H1 (cell line): ENCODE results near the gene ZDHHC11. TPM values are rescaled to one million over a fixed set of nuclear protein-coding genes. Genes with fewer than 3 reads are reported as not detected.

Experiments
- CTCF ChIA-PET: fragments of 300-600 bp; sonication (Branson Sonifier 250); formaldehyde crosslinking; loops from one replicate; lab custom pipeline; 2021; ENCODE audit not compliant: partially characterized antibody; lab: Charles Lee
- POLR2A ChIA-PET: fragments of 300-600 bp; sonication (Branson Sonifier 250); formaldehyde crosslinking; loops from one replicate; lab custom pipeline; 2021; ENCODE audit warnings: inconsistent platforms; ENCODE audit not compliant: partially characterized antibody; lab: Charles Lee
- DNase-seq, 2 experiments: peaks; one replicate each; pipeline versions ENCODE4 v3.0.0 to v3.0.0-alpha.2; 2010 to 2022; ENCODE audit warnings: low spot score in 2 of 2, low read depth in 1 of 2, mixed read lengths in 1 of 2
- FAIRE-seq: peaks from 2 replicates; lab custom pipeline; 2011; peaks lifted over from hg19 to GRCh38; lab: Jason Lieb, UNC
- H2AFZ ChIP-seq: 2 replicates; pipeline ENCODE4 v1.8.1; 2012; ENCODE audit warnings: low read length, inconsistent platforms
- H2AK5ac ChIP-seq: 2 replicates; pipeline ENCODE4 v1.6.1; 2013; ENCODE audit warnings: low read depth, low read length
- H2BK120ac ChIP-seq: replicated peaks from 2 replicates; pipeline ENCODE3; 2013; ENCODE audit warnings: low read depth, low read length, inconsistent platforms
- H2BK12ac ChIP-seq: 2 replicates; pipeline ENCODE4 v1.6.1; 2013; ENCODE audit warnings: low read depth, low read length
- H2BK15ac ChIP-seq: 2 replicates; pipeline ENCODE4 v1.6.1; 2013; ENCODE audit warnings: low read length
- H2BK20ac ChIP-seq: 2 replicates; pipeline ENCODE4 v1.6.1; 2013; ENCODE audit warnings: low read length
- H2BK5ac ChIP-seq: 2 replicates; pipeline ENCODE4 v1.6.1; 2013; ENCODE audit warnings: low read depth, low read length
- H3K14ac ChIP-seq: 2 replicates; pipeline ENCODE4 v1.6.1; 2013; ENCODE audit warnings: inconsistent platforms; ENCODE audit not compliant: insufficient read length
- H3K18ac ChIP-seq: 2 replicates; pipeline ENCODE4 v1.6.1; 2013; ENCODE audit warnings: low read length; ENCODE audit errors: extremely low read depth
- H3K23ac ChIP-seq: 2 replicates; pipeline ENCODE4 v1.6.1; 2013; ENCODE audit warnings: inconsistent platforms; ENCODE audit not compliant: insufficient read length
- H3K23me2 ChIP-seq: 2 replicates; pipeline ENCODE4 v1.6.1; 2013; ENCODE audit warnings: low read depth, low read length
- H3K27ac ChIP-seq: 2 replicates; pipeline ENCODE4 v1.6.1; 2011; ENCODE audit warnings: low read depth, low read length, inconsistent platforms
- H3K27me3 ChIP-seq, 4 experiments: replicated peaks in 1 of 4; 1 replicate in 1 of 4; 2 replicates in 3 of 4; pipeline versions ENCODE4 v1.6.1 to v1.8.1; 2011 to 2013; ENCODE audit warnings: low read length in 3 of 4, mild to moderate bottlenecking in 3 of 4, inconsistent platforms in 2 of 4, mixed read lengths in 2 of 4, moderate library complexity in 1 of 4; ENCODE audit not compliant: control insufficient read depth in 3 of 4, insufficient read depth in 3 of 4; ENCODE audit errors: extremely low read depth in 1 of 4
- H3K36me3 ChIP-seq, 4 experiments: 2 replicates each; pipeline versions ENCODE4 v1.6.1 to v1.8.1; 2011 to 2013; ENCODE audit warnings: mild to moderate bottlenecking in 4 of 4, low read length in 3 of 4, moderate library complexity in 2 of 4, control low read depth in 1 of 4, inconsistent platforms in 1 of 4; ENCODE audit not compliant: insufficient read depth in 4 of 4, control insufficient read depth in 2 of 4
- H3K4ac ChIP-seq: replicated peaks from 2 replicates; pipeline ENCODE3; 2013; ENCODE audit warnings: low read length, low read depth, mixed read lengths, inconsistent platforms; ENCODE audit not compliant: insufficient read length
- H3K4me1 ChIP-seq, 4 experiments: replicated peaks in 1 of 4; 1 replicate in 1 of 4; 2 replicates in 3 of 4; pipeline versions ENCODE4 v1.6.1 to v1.8.1; 2011 to 2013; ENCODE audit warnings: low read length in 3 of 4, inconsistent platforms in 2 of 4, mixed read lengths in 1 of 4; ENCODE audit not compliant: insufficient read depth in 4 of 4, control insufficient read depth in 3 of 4
- H3K4me2 ChIP-seq, 2 experiments: 2 replicates each; pipeline versions ENCODE4 v1.6.1 to v1.8.1; 2011 to 2013; ENCODE audit warnings: low read depth in 2 of 2, low read length in 2 of 2, control low read depth in 1 of 2, inconsistent platforms in 1 of 2, mild to moderate bottlenecking in 1 of 2; ENCODE audit not compliant: insufficient read depth in 1 of 2
- H3K4me3 ChIP-seq, 4 experiments: fragments of 200-600, 300-600 bp in 1 of 4; sonication (generic), shearing (Covaris generic), sonication (Bioruptor Twin) in 1 of 4; 2 replicates each; pipeline versions ENCODE4 v1.5.1 to v1.8.1; 2011 to 2016; ENCODE audit warnings: low read length in 4 of 4, low read depth in 3 of 4, control low read depth in 2 of 4, inconsistent platforms in 2 of 4, mild to moderate bottlenecking in 2 of 4, mixed read lengths in 1 of 4, moderate library complexity in 1 of 4; ENCODE audit not compliant: insufficient read depth in 2 of 4; ENCODE audit errors: extremely low read depth in 1 of 4
- H3K56ac ChIP-seq: replicated peaks from 2 replicates; pipeline ENCODE3; 2013; ENCODE audit warnings: low read depth, mild to moderate bottlenecking, mixed read lengths, low read length, inconsistent platforms; ENCODE audit not compliant: insufficient read length
- H3K79me1 ChIP-seq: 2 replicates; pipeline ENCODE4 v1.6.1; 2013; ENCODE audit warnings: low read depth, low read length, control low read depth
- H3K79me2 ChIP-seq, 2 experiments: 2 replicates each; pipeline versions ENCODE4 v1.6.1 to v1.8.1; 2012 to 2013; ENCODE audit warnings: low read length in 2 of 2, mild to moderate bottlenecking in 2 of 2, inconsistent platforms in 1 of 2; ENCODE audit not compliant: insufficient read depth in 2 of 2, control insufficient read depth in 1 of 2
- H3K9ac ChIP-seq, 4 experiments: replicated peaks in 1 of 4; 1 replicate in 1 of 4; 2 replicates in 3 of 4; pipeline versions ENCODE4 v1.6.1 to v1.8.1; 2011 to 2013; ENCODE audit warnings: low read depth in 3 of 4, low read length in 3 of 4, control low read depth in 2 of 4, mild to moderate bottlenecking in 2 of 4, moderate library complexity in 2 of 4, inconsistent platforms in 1 of 4; ENCODE audit errors: extremely low read depth in 1 of 4
- H3K9me3 ChIP-seq, 2 experiments: 2 replicates each; pipeline versions ENCODE4 v1.6.1 to v1.8.1; 2012 to 2013; ENCODE audit warnings: mild to moderate bottlenecking in 2 of 2, moderate library complexity in 2 of 2, control low read depth in 1 of 2, inconsistent platforms in 1 of 2, low read depth in 1 of 2, low read length in 1 of 2, mixed read lengths in 1 of 2; ENCODE audit not compliant: insufficient read depth in 2 of 2
- H4K20me1 ChIP-seq, 2 experiments: replicated peaks in 1 of 2; 2 replicates each; pipeline versions ENCODE3 to v1.8.1; 2011 to 2013; ENCODE audit warnings: inconsistent platforms in 2 of 2, low read length in 2 of 2, mild to moderate bottlenecking in 1 of 2; ENCODE audit not compliant: insufficient read depth in 2 of 2, control insufficient read depth in 1 of 2
- H4K5ac ChIP-seq: 2 replicates; pipeline ENCODE4 v1.6.1; 2013; ENCODE audit warnings: low read length, low read depth, mixed read lengths, inconsistent platforms; ENCODE audit not compliant: insufficient read length
- H4K8ac ChIP-seq: 2 replicates; pipeline ENCODE4 v1.8.0; 2013; ENCODE audit warnings: mild to moderate bottlenecking, moderate library complexity, low read length, inconsistent platforms; ENCODE audit not compliant: insufficient read depth; ENCODE audit errors: extremely low read depth
- H4K91ac ChIP-seq: replicated peaks from 2 replicates; pipeline ENCODE3; 2013; ENCODE audit warnings: low read length, mixed read lengths, inconsistent platforms; ENCODE audit not compliant: insufficient read length
- BACH1 ChIP-seq: IDR thresholded peaks from 2 replicates; pipeline ENCODE4 v1.6.1; 2012; ENCODE audit warnings: low read length, improper control_type of control experiment
- CREB1 ChIP-seq: IDR thresholded peaks from 2 replicates; pipeline ENCODE4 v1.6.1; 2012; ENCODE audit warnings: inconsistent platforms
- KDM1A ChIP-seq: fragments of 200-600, 300-600 bp; sonication (generic); IDR thresholded peaks from 2 replicates; pipeline ENCODE4 v1.7.1; 2016; ENCODE audit warnings: mild to moderate bottlenecking, low read length, borderline replicate concordance
- TAF7 ChIP-seq: optimal IDR thresholded peaks from 2 replicates; pipeline ENCODE3; 2011; ENCODE audit warnings: low read depth, mild to moderate bottlenecking, inconsistent platforms, low read length, moderate library complexity, borderline replicate concordance
- WGBS, 2 experiments: shearing (Covaris generic) in 1 of 2; methylation state at CpG; one replicate each; pipeline versions ENCODE4 v1.1.6 to v1.1.7; 2013 to 2015; ENCODE audit warnings: low lambda C conversion rate in 2 of 2, mixed read lengths in 2 of 2, inconsistent platforms in 1 of 2, low coverage in 1 of 2, missing lambda C conversion rate in 1 of 2; ENCODE audit not compliant: insufficient replicate concordance in 2 of 2, insufficient coverage in 1 of 2, insufficient read length in 1 of 2; ENCODE audit errors: extremely low coverage in 1 of 2, missing lambda C conversion rate in 1 of 2; 5-methylcytosine and 5-hydroxymethylcytosine counted together
- polyA plus RNA-seq, 7 experiments: library from polyadenylated mRNA; depleted of rRNA in 3 of 7; stranded (reverse) in 5 of 7; unstranded in 2 of 7; fragments of >200 nt in 5 of 7; fragments of 200-250 nt in 2 of 7; gene quantifications; 1 replicate in 5 of 7; 2 replicates in 1 of 7; 4 replicates in 1 of 7; pipeline versions ENCODE4 v1.2.1 to v1.2.3, GENCODE V29; 2011 to 2013; ENCODE audit warnings: missing spikeins in 2 of 7, mixed read lengths in 2 of 7
- total RNA-seq: library from RNA; stranded (reverse); fragmentation: NEBNext Ultra II Directional; extraction: Animal tissue kit (Norgen Biotek cat#: 25700); gene quantifications from 2 replicates; pipeline ENCODE4 v1.2.1, GENCODE V29; 2021

The ZDHHC11 gene
- total and polyA plus RNA-seq, 2 of the 8 experiments (the other 6 are each of a cell fraction or from before 2014, with no cell fraction given): 4.7 to 16.6 TPM

DNA sequence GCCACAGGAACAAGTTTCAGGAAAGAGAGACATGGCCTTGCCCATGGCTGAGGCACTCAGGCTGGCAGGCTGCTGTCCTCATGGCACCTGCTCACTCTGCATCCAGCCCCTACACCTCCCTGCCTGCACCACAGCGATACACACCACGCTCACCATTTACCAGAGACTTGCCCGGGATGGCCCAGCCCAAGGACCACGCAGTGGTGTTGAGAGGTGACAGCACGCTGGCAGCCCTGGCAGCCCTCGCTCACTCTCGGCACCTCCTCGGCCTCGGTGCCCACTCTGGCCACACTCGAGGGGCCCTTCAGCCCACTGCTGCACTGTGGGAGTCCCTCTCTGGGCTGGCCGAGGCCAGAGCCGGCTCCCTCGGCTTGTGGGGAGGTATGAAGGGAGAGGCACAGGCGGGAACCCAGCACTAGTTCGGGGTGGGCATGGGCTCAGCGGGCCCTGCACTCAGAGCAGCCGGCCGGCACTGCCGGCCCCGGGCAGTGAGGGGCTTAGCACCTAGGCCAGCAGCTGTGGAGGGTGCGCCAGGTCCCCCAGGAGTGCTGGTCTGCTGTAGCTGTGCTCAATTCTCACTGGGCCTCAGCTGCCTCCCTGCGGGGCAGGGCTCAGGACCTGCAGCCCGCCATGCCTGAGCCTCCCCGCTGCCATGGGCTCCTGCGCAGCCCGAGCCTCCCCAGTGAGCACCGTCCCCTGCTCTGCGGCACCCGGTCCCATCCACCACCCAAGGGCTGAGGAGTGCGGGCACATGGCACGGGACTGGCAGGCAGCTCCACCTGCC, 86.6 kb downstream of the ZDHHC11 start:
- Histone ChIP-seq H3K4me1 (no peaks in the 10 kb centered on the region; a peak in 1 of 7 replicates), H2BK120ac (no peak overlapping the region), H3K79me2 (no peaks in the 10 kb centered on the region), H3K4me2 (no peak overlapping the region), H2BK20ac (no peak overlapping the region), H3K27ac (no peak overlapping the region), H2AK5ac (no peak overlapping the region), H2AFZ (no peak overlapping the region), H3K79me1 (peaks cover 2% of the 10 kb centered on the region; the same call in 1 of the 2 replicates), H3K14ac (no peak overlapping the region), H3K9me3 (peaks cover 2 to 24% of the 10 kb centered on the region in 2 experiments; a peak in 3 of 4 replicates), H3K9ac (no peak overlapping the region), H3K4ac (no peak overlapping the region), H3K18ac (no peak overlapping the region), H3K23me2 (no peaks in the 10 kb centered on the region), H4K8ac (0 out of 2 replicates have a peak overlapping the region, but pooled peaks have one; percentile 36), H3K4me3 (no peak overlapping the region), H4K91ac (no peak overlapping the region), H3K23ac (no peak overlapping the region), H4K20me1 (no peaks in the 10 kb centered on the region), H3K27me3 (no peaks in the 10 kb centered on the region; a peak in 1 of 7 replicates), H4K5ac (no peak overlapping the region), H2BK5ac (peak overlapping the region; percentile 62; the same call in 1 of the 2 replicates), H3K36me3 (no peaks in the 10 kb centered on the region), H2BK15ac (no peak overlapping the region), H3K56ac (no peak overlapping the region), H2BK12ac (no peak overlapping the region)
- no peak for TF ChIP-seq KDM1A
- no peak for TF ChIP-seq BACH1
- no peak for TF ChIP-seq TAF7
- no peak for TF ChIP-seq CREB1
- ChIA-PET POLR2A (no interaction called here), CTCF (interaction anchor here (1.0 to 1.5 kb wide), 2 partner anchors 11 to 13 kb away, joined by 3 to 4 read pairs; no protein-coding TSS in a partner anchor)
- DNase-seq (no peak), FAIRE-seq (no peak)
- 90% methylated on average over 31 of the region's 31 CpGs; no CpG with 5 or more reads in 1 of the 2 experiments for whole genome bisulfite sequencing, 2 experiments
